ENCODE results near the gene HIGD1A.

The HIGD1A gene

DNA sequence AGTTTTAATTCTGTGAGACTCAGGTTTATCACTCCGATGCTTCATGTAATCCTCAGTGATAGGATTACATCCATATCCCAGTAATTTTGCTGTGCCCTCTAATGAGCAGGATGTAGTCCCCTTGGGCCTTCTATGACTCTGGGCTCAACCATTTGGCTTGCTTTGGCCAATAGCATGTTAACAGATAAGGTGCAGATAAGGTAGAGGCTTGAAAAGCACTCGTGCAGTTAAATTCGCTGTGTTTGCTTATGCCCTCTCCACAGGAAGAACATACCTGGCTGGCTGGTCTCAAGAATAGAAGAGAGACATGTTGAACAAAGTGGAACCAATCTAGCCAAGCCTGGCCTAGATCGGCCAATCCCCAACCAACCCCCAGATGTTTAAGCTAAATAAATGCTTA, 51.3 kb downstream of the HIGD1A start:
- no peak for DNase-seq

DNA sequence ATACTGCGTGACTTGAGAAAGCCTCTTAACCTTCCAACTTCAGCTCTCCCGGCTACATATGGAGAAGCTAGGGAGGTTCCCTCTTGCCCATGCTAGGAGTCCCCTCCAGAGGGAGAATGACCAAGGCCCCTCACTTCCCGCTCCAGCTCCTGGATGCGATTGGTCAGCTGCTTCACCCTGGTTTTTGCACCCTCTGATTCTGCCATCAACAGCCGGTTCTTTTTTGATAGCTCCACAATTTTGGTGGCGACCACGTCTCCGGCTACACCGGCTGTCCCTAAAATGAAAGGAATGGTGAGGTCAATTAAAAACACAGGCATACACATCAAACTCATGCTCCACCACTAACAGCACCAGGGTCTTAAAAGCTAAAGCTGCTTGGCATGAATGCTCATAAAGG, 51.8 kb downstream of the HIGD1A start:
- DNase-seq: no peak

DNA sequence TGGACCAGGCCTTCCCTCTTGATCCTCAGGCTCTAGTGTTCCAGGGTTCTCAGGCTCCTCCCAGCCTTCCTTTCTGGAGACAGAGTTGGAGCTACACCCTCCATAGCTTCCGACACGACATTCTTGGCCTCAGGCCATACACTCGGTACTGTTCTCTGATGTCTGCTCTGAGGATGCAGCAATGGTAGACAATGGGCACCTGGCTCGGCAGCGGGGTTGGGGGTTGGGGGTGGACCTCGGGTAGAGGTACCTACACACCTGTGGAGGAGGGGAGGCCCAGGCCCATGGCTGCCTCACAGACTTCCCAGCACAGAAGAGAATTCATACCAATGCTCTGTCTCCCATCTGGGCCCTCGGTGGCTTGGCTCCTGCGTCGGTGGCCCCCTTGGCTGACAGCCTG, 52.7 kb downstream of the HIGD1A start:
- no peak for DNase-seq

DNA sequence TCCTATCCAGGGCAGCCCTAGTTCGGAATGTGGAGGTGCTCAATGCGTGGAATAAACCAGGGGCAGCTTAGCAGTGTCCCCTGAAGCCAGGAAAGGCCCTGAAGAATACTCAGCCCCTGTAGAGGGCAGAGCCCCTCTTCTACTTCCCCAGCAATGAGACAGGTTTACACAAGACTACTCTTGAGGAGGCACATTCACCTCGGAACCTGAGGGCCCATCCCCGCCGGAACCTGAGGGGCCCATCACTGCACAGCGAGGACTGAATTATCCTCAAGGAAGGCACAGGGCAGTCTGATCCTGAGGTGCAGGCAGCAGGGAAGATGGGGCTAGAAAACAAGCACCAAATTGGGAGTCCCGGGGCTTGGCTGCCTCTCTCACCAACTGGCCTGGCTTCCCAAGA, 53.5 kb downstream of the HIGD1A start:
- DNase-seq: no peak

DNA sequence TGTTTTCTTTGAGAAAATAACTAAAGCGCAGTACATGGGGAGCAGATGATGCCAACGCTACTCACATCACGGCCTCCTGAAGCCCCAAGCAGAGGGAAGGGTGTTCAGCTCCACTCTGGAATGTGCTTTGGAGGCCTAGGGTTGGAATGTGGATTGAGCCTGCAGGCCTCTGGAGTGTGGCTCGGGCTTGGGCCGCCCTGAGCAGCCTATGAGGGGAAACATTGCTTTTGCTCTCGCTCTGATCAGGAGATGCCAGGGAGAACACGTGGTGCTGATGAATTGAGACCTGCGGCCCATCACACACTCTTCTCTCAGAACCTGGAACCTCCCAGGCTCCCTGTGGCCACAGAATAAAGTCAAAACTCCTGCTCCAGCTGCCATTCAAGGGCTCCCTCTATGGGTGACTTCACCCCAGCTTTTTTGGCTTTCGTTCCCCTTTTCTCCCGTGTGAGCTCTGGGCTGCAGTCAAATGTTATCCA, 54.5 kb downstream of the HIGD1A start:
- DNase-seq: peak; percentile 24

DNA sequence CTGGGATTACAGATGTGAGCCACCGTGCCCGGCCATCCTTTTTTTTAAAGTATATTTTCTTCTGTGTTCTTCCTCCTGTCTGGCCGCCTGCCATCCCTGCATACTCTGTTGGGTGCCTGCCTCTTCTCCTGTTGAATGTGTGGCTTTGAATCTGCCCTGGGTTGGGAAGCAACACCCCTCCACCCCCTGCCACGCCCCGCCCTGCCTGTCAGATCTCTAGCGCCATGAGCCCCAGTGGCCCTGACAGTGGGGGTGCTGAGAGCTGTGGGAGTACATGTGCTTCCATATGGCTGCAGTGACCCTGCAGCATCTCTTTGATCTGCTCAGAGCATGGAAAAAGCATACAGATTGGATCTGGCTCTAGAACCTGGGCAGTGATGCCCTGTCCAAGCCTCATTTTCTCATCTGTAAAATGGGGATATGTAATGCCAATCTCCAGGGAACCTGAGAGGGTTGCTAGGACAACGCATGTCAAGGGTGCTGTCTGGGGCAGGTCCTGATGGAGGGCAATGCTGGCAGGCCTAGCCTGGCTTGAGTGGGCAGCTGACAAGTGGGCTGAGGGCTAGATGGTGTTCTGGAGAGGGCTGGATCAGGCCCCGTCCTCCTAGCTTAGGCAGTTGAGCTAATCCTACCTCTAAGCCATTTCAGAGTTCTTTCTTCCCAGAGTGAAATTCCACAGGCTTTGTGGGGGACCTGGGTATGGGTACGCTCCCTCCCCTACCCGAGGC, 55.1 kb downstream of the HIGD1A start:
- DNase-seq: no peak

DNA sequence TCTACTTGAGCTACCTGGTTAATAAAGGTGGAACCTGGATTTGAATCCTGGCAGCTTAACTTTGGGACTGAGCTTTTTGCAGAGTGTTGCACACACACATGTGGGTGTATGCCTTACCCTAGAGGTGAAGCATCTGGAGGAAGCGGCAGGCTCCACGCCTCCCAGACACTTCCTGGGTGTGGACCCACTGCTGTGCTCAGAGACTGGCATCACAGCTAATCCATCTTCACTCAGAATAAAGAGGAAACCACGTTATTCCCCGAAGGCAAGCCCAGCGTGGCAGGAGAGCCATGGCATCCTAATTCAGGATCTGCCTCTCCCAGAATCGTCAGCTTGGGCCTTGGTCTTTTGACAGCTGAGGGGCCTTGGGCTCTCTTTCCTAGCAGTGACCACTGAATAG, 56.7 kb downstream of the HIGD1A start:
- DNase-seq: peak; percentile 71

DNA sequence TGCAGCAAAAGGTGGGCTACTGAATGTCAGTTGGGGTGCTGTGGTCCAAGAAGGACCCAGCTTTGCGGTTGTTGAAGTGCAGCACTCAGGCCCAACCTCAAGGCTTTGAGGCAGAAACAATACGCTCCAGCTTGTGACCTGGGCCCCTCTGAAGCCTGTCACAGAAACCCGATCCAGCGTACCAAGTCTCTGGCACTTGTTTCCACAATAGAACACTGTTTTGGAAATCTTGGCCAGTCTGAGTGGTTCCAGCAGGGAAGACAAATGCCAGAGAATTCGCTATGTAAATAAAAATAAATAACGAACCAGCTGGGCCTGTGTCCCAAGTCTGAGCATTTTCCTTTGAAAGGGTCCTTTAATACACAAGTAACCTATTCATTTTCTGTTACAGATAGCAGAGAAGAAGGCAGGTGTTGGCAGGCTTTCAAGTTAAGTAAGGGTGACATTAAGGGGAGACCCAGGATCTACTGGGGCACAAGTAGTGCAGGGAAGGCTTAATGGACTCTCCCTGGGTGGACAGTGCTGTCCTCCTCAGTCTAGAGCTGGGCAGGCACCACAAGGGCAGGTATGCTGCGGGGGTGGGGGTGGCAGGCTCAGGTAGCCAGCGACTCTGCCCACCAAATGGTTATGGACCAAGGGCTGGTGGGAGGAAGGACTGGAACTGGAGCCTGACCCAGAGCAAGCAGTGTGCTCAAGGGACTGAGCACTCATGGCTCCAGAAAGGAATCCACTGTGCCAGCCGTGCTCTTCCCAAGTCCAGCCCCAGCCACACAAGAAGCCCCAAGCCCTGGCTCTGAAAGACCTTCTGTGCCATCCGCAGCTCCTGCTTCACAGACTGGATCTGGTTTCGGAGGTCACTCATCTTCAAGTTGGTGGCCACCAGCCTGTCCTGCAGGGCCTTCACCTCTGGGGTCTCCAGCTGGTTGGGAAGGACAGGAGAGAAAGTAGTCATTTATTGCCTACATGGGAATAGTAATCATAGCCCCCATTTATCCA, 57.5 kb downstream of the HIGD1A start:
- no peak for DNase-seq

DNA sequence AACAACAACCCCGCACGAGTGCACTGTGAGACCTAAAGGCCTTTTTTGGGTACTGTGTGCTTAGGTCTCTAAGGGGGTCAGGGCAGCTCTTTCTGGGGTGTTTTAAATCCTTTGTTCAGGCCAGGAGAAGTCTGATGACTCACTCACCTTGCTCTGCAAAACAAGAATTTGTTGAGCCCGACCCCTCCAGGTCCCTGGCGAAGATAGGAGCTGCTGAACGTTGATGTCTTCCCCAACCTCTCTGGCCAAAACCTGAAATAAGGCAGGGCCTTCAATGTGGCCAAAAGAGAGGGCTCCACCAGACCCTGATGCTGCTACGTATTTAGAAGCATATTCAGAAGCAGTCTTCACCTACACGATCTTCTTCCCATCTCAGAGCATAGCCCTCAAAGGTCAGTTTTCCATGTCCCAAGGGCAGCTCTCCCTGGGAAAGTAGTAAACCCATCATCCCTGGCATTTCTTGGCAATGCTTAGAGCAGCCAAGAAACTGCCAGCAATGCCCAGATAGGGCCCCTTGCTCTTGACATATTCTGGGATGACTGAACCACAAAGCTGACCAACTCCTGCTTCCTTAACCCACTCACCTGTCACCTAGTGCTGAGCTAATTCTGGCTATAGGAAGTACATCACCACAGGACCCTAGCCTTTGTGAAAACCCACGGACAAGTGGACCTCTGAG, 58.4 kb downstream of the HIGD1A start:
- DNase-seq: no peak

DNA sequence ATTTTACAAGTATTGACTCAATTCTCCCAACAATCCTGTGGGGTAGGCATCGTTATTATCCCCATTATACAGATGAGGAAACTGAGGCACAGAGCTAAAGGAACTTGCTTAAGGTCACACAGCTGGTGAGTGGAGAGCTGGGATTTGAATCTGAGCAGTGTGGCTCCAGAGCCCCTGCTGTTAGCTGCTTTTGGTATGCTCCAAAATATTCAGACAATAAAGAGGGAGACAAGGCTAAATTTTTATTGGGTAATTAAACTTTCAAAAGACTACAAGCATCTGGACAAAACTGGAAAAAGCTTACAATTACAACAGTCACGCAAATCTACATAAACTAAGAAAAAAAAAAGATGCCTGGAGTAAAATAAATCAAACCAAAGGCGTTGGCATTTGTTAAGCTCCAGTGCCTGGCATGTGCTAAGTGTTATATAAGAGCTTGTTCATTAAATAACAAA, 59.0 kb downstream of the HIGD1A start:
- DNase-seq: no peak

DNA sequence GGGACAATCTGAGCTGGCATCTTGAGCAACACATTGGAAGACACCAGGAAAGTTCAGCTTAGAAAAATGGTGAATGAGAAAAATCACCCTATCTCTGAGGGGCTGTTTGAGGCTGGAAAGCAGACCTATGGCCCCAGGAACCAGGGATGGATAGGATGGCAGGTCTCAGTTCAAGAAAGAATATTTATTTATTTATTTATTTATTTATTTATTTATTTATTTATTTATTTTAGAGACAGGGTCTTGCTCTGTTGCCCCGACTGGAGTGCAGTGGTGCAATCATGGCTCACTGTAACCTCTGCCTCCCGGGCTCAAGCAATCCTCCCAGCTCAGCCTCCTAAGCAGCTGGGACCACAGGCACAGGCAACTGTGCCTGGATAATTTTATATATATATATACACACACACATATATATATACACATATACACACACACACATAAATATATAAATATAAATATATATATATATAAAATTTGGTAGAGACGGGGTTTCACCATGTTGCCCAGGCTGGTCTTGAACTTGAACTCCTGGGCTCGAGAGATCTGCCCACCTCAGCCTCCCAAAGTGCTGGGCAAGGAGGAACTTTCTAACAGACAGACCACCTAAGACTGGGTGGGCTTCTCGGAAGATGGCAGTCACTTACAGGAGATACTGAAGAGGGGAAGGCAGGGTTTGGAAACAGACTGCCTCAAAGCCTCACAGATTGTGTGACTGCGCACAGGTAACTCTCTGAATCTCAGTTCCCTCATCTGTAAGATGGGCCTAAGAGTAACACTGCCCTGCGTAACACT, 60.9 kb downstream of the HIGD1A start:
- DNase-seq: no peak

DNA sequence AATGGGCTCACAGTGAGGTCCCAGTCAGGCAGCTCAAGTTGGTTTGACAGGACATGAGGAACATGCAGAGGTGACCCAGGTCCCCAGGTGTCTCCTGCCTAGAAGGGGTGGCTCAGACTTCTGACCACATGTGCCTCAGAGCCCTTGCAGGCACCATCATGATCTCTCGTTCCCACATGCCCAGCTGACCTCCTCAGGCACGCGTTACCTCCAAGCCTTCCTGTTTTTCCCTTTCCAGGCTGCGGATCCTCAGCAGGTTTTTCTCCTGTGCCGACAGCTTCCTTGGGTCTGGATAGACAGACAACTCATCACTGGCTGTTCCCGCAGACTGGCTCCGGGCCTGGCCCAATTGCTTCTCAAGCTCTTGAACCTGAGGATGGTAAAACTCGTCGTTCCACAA, 61.6 kb downstream of the HIGD1A start:
- no peak for DNase-seq

DNA sequence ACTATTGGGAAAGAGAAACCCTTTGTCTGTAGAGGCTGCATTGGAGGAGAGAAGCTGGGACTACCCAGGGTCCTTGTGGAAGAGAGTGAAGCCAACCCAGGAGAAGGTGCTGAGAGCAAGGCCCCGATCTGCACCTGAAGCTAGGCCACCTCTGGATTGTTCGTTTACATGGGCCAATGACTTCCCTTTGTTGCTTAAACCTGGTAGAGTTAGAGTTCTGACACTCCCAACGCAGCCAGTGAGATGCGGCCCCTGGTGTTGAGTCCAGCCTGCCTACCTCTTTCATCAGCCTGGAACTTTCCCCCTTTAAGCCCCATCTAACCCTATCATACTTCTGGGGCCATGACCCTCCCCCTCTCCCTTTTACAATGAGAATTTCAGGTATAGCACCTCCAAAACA, 62.0 kb downstream of the HIGD1A start:
- no peak for DNase-seq

DNA sequence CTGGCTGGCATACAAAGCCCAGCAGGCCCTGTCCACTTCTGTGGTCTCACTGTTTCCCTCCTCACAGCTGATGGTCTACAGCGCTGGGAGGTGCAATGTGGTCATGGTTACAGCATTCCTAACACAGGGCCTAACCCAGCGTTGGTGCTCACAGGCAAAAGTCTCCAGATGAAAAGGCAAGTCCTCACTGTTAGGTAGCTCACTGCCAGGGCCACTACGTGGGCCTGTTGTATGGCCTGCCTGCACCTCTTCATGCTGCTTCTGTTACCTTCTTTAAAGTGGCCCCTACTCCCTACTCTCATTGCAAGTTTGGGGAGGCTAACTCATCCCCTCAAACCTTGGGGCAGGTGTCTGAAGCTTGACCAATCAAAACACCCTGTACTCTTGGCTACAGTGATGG, 62.5 kb downstream of the HIGD1A start:
- DNase-seq: no peak

DNA sequence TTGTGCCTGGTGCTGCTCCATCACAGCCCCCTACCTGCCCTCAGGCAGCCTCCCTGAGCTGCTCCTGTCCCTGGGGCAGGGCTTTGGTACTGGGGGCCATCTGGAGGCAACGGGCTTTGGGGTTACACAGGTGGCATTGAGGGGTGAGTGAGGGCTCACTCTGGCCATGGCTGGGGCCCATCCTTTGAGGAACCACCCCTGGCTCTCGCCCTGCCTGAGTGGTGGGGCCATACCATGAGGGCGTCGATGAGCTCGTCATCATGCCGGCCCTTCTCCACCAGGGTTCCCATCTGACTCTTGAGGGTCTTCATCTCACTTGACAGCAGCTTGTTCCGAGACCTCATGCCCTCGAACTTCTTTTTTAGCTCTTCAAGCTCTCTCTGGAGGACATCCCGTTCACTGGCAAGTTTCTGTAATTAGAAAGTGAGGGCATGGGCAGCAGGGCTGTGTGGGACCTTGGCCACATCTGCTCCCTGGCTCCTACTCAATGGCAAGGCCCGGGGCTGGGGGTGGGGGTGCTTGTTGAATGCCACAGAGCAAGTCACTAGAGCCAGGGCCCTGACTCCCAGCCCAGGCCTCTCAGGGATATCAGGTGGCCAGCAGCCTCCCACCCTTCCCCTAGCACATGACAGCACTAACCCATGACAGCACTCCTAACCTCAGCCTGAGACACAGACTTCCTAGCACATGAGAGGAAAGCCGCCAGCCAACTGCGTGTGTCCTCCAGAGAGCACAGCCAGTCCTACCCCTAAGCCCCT, 64.7 kb downstream of the HIGD1A start:
- DNase-seq: no peak

DNA sequence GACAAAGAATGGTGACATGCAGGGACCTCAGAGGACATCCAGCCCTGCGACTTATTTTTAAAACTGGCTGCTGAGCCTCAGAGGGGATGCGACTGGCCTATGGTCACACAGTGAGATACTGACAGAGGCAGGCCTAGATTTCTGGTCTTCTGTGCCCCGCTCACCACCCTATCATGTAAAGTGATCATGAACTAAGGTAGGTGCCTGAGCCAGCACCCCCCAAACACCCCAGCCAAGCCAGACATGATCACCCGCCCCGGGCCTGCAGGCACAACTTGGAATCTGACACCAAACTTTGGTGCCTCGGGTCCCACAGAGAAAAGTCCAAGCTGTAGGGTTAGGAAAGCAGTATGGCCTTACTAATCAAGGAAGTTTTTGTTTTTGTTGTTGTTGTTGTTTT, 67.8 kb downstream of the HIGD1A start:
- no peak for DNase-seq

DNA sequence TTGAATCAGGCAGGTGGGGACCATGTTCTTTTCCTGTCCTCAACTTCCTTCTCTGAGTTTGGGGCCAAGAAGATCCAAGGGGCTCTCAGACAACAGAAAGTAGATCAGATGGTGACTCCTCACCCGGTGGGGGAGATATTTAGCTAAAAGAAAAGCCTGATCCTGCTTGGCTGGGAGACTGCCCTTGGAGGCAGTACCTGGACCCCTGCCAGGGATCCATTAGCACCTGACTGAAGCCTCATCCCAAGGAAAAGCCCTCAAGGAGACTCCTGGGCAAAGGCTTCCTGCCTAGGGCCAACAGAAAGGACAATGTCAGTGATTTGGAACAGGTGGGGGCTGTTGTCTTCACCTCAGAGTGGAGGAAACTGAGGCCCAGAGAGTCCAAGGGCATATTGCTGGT, 68.2 kb downstream of the HIGD1A start:
- no peak for DNase-seq

DNA sequence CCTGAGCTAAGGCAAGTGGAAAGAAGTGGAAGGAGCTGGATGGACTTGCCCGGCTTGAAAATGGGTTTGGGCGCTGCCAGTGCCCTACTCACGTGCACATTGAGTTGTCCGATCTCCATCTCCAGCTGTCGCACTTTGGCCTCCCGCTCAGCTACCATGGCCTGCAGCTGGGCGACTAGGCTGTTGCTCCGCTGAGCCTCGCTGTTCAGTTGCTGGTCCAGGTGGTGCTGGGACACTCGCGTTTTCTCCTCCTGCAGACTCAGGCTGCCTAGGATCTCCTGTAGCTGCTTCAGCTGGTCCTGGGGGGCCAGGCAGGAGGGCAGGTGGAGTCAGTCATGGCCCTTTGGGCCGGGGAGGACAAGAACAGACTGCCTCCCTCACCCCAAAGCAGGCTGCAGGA, 68.7 kb downstream of the HIGD1A start:
- DNase-seq: no peak

DNA sequence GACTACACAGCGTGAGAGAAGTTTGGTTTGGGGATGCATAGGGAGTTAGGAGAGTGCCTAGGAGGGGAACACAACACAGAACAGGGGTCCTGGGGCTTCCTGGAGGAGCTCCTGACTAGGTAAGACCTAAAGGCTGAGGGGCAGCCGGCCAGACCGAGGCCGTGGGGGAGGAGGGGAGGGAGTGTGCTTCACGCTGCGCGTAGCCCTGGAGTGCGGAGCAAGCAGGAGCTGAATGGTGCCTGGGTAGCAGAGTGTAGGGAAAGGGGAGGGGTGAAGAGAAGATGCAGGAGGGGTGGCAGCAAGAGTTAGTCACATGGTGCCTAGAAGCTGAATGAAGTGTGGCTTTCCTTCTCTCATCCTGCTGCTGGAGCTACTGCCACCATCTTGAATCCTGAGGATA, 69.3 kb downstream of the HIGD1A start:
- no peak for DNase-seq

DNA sequence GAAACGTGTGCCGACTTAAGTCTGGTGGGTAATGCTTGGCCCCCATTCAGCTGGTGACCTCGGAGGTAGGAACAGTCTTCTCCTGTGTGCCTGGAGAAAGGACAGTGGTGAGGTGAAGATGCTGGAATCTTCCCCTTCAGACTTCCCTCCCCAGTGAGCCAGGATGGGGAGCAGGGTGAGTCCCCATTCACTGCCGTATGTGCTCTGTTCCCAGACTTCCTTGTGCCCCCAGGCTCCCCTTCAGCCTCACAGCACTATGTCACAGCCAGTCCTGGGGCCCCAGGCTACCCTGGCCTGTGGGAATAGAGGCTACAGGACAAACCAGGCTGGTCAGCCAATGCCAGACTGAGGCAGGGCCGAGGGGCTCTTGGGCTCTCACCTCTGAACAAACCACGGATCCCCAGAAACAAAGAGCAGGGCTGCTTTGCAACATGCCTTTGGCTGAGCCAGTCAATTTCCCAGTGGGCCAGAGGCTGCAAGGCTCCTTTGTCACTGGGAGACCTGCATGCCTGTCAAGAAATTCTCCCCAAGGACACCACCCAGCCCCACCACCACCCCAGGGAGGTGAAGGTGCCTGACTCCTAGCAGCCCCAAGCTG, 69.9 kb downstream of the HIGD1A start:
- DNase-seq: no peak
